Stimulated activated CD4-positive, alpha-beta T cell treated with anti-CD3 and anti-CD28 coated beads, Interleukin-2, amount 100 ng/mL, for 4 hours (primary cell): Measurements from ENCODE around the gene NEUROD2.

ENCODE experiments used
- DNase-seq: peaks from one replicate; pipeline ENCODE4 v3.0.0-alpha.2; 2020; ENCODE audit warnings: low read depth

Gene NEUROD2

DNA sequence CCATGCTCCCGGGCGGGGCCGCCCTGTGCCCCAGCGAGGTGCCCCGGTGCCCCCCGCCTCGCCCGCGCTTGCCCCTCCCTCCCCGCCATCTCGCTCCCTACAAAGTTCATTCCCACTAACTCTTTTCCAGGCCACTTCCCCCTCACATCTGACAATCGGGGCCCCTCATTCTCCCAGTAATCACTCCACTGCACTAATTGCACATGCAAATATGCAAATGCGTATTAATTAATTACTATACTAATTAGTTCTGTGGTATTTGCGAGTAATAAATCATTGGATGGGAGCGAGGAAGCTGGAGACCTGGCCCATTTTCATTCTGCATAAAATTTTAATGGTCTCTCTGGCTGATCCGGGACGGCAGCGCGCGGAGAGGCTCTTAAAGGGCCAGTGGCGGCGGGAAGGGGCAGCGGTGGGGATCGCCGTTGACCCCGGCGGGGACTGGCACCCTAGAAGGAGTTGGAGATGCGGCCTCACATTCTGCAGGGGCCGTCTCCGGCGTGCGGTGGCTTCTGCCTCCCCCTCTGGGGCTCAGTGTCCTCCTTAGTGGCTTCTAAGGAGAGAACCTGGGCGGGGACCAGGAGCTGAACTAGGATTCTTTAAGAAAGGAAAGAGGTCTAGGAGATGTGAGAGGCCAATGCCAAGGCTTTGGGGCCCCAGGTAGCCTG is 10.7 kb upstream of the NEUROD2 start:
- no peak for DNase-seq

DNA sequence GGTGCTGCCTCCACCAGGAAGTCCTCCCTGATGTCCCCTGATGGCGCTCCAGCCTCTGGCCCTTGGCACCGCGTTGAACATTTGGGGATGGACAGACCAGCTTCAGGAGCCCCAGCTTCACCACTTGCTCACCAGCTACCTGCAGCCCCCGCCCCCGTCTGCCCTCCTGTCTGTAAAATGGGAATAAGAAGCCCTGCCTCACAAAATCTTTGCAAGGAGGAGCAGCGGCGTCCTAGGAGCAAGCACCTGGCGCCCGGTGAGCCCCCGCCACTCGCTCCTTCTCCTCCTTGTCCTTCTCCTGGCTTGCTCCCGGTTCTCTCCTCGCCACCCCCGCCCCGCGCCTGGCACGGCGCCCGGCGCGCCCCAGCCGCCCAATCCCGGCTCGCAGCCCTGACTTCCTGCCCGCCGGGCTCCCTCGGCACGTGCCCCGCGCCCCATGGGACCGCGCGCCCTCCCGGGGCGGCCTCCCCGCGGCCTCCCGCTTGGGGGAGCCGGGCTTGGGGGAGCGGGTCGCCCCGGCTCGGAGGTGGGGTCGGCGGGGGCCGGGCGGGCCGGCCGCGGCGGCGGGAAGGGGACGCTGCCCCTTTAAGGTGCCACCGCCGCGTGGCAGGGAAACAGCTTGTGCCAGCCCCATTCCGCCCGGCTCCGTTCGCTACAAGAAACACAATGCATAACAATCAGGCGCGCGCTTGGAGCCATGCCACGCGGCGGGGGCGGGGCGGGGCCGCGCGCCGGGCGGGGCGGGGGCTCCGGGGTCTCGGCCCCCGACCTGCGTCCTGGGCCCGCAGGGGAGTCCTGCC is 9.9 kb upstream of the NEUROD2 start:
- no peak for DNase-seq

DNA sequence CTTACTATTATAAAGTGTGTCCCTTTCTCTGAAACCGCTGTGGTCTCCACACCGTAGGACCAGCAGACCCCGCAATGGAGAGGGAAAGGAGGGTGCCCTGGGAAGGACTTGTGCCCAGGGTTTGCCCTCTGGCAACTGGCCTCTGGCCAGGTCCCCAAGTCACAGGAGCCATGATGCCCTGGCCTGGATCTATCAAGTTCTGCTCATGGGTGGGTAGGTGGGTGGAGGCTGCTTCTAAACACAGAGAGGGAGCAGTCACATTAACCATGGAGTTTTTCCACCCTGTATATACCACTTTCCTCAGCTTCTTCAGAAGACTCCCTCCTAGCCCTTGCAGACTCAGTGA is 9.4 kb upstream of the NEUROD2 start:
- DNase-seq: no peak

- DNase-seq: no peak
Measured at GRCh38 chr17:39615434-39615833, 7.7 kb upstream of the NEUROD2 start.

- DNase-seq: no peak
Measured at GRCh38 chr17:39614545-39615157, 6.9 kb upstream of the NEUROD2 start.

GRCh38 chr17:39612935-39613464 is 5.3 kb upstream of the NEUROD2 start:
- DNase-seq: no peak

GRCh38 chr17:39612291-39612894 is 4.7 kb upstream of the NEUROD2 start:
- no peak for DNase-seq

DNA sequence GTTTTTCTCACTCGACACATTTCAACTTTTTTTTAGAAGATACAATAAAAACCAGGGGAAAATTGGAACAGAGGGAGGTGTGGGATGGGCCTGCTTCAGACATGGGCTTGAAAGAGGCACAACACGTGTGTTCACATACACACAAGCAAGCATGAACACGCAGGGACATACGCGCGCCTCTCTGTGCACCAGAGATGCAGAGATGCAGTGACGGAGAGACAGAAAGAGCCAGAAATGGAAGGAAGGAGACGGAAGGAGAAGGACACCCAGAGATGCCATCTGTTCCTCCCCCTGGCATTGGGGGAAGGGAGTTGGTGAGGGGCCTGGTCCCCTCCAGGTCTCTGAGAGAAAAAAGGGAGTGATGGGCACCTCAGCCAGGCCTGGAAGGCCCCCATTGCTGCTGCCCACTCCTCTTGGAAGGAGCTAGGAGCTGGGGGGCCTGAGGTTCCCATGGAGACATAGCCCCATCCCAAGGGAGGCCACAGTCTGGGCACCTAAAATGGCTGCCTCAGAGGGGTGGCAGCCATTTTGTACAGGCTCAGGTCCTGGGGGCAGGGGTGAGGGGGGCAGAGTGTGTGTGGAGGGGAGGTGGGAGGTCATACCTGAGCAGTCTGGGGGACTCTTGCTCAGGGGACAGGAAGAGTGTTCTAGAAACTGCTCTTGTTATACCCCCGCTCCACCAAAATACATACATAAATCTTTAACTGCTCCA is 3.8 kb upstream of the NEUROD2 start:
- DNase-seq: no peak

GRCh38 chr17:39609416-39610025 is 1.8 kb upstream of the NEUROD2 start:
- no peak for DNase-seq

GRCh38 chr17:39608142-39608981 is 642 bp upstream of the NEUROD2 start:
- no peak for DNase-seq

GRCh38 chr17:39607057-39607850 is 466 bp downstream of the NEUROD2 start:
- no peak for DNase-seq

DNA sequence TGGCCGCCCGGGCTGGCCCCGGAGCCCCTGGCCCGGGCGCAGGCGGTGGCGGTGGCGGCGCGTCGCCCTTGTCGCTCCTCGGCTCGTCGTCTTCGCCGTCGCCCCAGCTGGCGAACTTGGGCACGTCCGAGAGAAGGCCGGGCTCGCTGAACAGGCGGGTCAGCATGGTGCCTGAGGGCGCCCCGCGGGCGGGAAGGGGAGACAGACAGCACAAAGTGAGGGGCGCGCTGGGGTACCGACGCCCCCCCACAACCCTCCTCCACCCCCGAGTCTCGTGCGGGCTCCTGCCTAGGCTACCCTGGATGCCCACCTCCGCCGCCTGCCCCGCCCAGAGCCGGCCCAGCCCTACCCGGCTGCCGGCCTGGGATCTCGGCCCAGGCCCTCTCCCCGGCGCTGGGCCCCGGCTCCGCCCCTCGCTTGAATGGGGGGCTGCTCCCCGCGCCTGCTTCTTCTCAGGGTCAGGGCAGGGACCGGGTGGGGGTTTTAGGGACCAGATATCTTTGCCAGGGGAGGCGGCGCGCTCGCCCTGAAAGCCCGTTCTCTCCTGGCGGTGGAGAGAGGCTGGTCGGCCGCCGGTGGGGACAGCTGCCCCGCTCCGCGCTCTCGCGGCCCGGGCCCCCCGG is 1.2 kb downstream of the NEUROD2 start:
- DNase-seq: no peak

DNA sequence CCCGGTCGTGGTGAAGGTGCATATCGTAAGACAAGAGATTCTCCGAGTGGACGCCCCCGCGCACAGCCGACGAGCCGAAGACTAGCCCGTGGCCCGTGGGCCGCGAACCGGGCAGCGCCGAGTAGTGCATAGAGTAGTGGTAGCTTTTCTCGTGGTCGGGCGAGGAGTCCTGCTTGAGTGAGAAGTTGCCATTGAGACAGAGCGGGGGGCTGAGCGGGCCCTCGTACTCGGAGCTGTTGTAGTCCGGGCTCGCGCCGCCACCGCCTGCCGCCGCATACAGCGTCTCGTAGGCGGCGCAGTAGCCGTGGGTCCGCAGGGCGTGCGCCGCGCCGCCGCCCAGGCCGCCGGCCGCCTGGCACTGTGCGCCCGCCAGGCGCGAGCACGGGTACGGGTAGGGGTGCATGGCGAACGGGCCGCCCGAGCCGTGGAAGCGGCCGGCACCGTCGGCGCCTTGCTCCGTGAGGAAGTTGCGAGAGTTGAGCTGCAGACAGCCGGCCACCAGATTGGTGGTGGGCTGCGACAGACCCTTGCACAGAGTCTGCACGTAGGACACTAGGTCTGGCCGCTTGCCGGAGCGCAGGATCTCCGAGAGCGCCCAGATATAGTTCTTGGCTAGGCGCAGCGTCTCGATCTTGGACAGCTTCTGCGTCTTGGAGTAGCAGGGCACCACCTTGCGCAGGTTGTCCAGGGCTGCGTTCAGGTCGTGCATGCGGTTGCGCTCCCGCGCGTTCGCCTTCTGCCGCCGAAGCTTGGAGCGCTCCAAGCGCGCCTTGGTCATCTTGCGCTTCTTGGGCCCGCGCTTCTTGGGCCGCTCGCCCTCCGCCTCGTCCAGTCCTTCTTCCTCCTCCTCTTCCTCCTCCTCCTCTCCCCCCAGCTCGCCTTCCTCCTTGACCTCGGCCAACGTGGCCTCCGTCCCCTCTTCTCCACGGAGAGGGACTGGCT is 2.0 kb downstream of the NEUROD2 start:
- DNase-seq: no peak

GRCh38 chr17:39604911-39605491 is 2.7 kb downstream of the NEUROD2 start:
- no peak for DNase-seq

GRCh38 chr17:39603304-39604016 is 4.3 kb downstream of the NEUROD2 start:
- no peak for DNase-seq

DNA sequence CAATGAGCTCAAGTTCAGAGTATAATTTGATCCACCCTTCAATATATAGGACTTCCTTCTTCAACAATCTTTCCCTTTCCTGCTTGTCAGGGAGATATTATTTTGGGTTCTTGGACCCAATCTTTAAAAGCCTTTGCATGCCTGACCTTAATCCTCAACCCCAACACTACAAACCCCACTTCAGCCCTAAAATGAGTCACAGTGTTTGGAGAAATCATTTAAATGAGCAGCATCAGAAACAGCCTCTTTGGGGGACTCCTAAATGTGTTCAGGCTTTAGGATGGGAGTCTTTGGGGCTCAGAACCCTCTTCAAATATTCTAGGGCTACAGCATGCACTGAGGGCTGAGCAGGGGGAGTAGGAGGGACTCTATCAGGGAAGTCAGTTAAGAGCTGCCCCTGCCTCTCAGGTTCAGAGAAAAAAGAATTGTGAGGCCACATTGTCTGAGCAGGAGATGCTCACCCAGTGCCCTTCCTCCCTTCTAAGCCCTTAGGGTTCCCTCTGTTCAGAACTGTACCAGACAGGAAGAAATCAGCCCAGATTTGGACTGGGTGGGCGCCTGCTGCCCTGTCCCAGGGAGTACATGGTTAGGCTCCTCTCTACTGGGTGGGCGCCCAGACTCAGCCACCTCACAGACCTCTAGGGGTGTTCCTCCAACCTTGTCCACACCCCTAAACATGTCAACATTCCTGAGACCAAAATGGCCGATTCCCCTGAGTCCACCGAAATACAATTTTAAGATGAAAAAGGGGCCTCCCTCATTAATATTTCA is 5.0 kb downstream of the NEUROD2 start:
- DNase-seq: no peak
